Keratinocyte (primary cell): Measurements from ENCODE around the gene DMRTB1. TPM values are rescaled to one million over a fixed set of nuclear protein-coding genes. Genes with fewer than 3 reads are reported as not detected.

Experiments used
- DNase-seq: peaks from one replicate; pipeline ENCODE4 v3.0.0-alpha.2; 2011; ENCODE audit warnings: low read depth, missing footprints, low spot score
- FAIRE-seq: peaks from 2 replicates; lab custom pipeline; 2011; peaks lifted over from hg19 to GRCh38; lab: Jason Lieb, UNC
- H2AFZ ChIP-seq: 2 replicates; pipeline ENCODE4 v1.6.0; 2012; ENCODE audit warnings: low read length, control low read depth, inconsistent platforms; ENCODE audit not compliant: control insufficient read depth
- H3K27ac ChIP-seq: 2 replicates; pipeline ENCODE4 v1.5.1; 2011; ENCODE audit warnings: low read length; ENCODE audit not compliant: control insufficient read depth, insufficient read depth
- H3K27me3 ChIP-seq: 3 replicates; pipeline ENCODE4 v1.6.0; 2011; ENCODE audit warnings: low read length; ENCODE audit not compliant: control insufficient read depth, insufficient read depth; ENCODE audit errors: extremely low read depth
- H3K36me3 ChIP-seq, 2 experiments: 2 replicates in 1 of 2; 3 replicates in 1 of 2; pipeline ENCODE4 v1.5.1; 2011; ENCODE audit warnings: low read length in 2 of 2, mild to moderate bottlenecking in 1 of 2; ENCODE audit not compliant: control insufficient read depth in 2 of 2, insufficient read depth in 2 of 2; ENCODE audit errors: extremely low read depth in 1 of 2
- H3K4me1 ChIP-seq: 3 replicates; pipeline ENCODE4 v1.5.1; 2011; ENCODE audit warnings: low read length; ENCODE audit not compliant: control insufficient read depth, insufficient read depth; ENCODE audit errors: extremely low read depth
- H3K4me2 ChIP-seq: 3 replicates; pipeline ENCODE4 v1.6.0; 2011; ENCODE audit warnings: low read depth, low read length; ENCODE audit not compliant: control insufficient read depth, insufficient read depth; ENCODE audit errors: extremely low read depth
- H3K4me3 ChIP-seq, 3 experiments: fragments of 200-600 bp in 1 of 3; sonication (generic) in 1 of 3; 2 replicates in 2 of 3; 3 replicates in 1 of 3; pipeline ENCODE4 v1.5.1; 2011 to 2016; ENCODE audit warnings: low read length in 3 of 3, mild to moderate bottlenecking in 3 of 3, control low read depth in 2 of 3, inconsistent platforms in 1 of 3, low read depth in 1 of 3, mixed read lengths in 1 of 3, mixed run types in 1 of 3, moderate library complexity in 1 of 3; ENCODE audit not compliant: control insufficient read depth in 2 of 3, insufficient read depth in 2 of 3; ENCODE audit errors: extremely low read depth in 1 of 3
- H3K79me2 ChIP-seq: 2 replicates; pipeline ENCODE4 v1.6.0; 2012; ENCODE audit warnings: low read length; ENCODE audit not compliant: control insufficient read depth, insufficient read depth
- H3K9ac ChIP-seq: 3 replicates; pipeline ENCODE4 v1.6.0; 2011; ENCODE audit warnings: low read length; ENCODE audit not compliant: control insufficient read depth, insufficient read depth; ENCODE audit errors: extremely low read depth
- H3K9me1 ChIP-seq: 3 replicates; pipeline ENCODE4 v1.6.0; 2011; ENCODE audit warnings: low read length; ENCODE audit not compliant: control insufficient read depth, insufficient read depth; ENCODE audit errors: extremely low read depth
- H3K9me3 ChIP-seq: 2 replicates; pipeline ENCODE4 v1.5.1; 2012; ENCODE audit warnings: low read depth, low read length; ENCODE audit not compliant: control insufficient read depth
- H4K20me1 ChIP-seq: 3 replicates; pipeline ENCODE4 v1.6.0; 2011; ENCODE audit warnings: low read length; ENCODE audit not compliant: control insufficient read depth, insufficient read depth; ENCODE audit errors: extremely low read depth
- CTCF ChIP-seq, 3 experiments: IDR thresholded peaks in 1 of 3; conservative IDR thresholded peaks in 1 of 3; optimal IDR thresholded peaks in 1 of 3; 2 replicates in 2 of 3; 3 replicates in 1 of 3; pipeline versions ENCODE3 to v1.5.1; 2011; ENCODE audit warnings: low read length in 3 of 3, mild to moderate bottlenecking in 3 of 3, moderate library complexity in 2 of 3, control low read depth in 1 of 3, inconsistent platforms in 1 of 3; ENCODE audit not compliant: insufficient read depth in 2 of 3; ENCODE audit errors: extremely low read depth in 1 of 3
- EZH2 ChIP-seq: IDR thresholded peaks from one replicate; pipeline ENCODE4 v1.6.1; 2012; ENCODE audit warnings: inconsistent platforms, mild to moderate bottlenecking, low read length, moderate library complexity
- dilution Hi-C: fragments of 300-500 bp; cut with MboI; formaldehyde crosslinking; loops from one replicate; pipeline ENCODE4 v1.7.0; 2020; ENCODE audit warnings: low sequenced_read_pairs; ENCODE audit not compliant: extremely low pct_ligation_motif_present
- polyA plus RNA-seq, 5 experiments: library from polyadenylated mRNA; depleted of rRNA in 3 of 5; stranded (reverse) in 3 of 5; stranded (forward) in 1 of 5; unstranded in 1 of 5; fragments of >200 nt; gene quantifications; 1 replicate in 1 of 5; 2 replicates in 3 of 5; 3 replicates in 1 of 5; pipeline versions ENCODE4 v1.2.1 to v1.2.3, GENCODE V29; 2011 to 2012; ENCODE audit warnings: missing spikeins in 2 of 5, low read depth in 1 of 5, low replicate concordance in 1 of 5

Gene DMRTB1
- polyA plus RNA-seq, 1 donor (not counting 4 experiments of a cell fraction or from before 2014, with no cell fraction given): not detected

GRCh38 chr1:53505401-53505800 lies 46.2 kb downstream of the DMRTB1 start:
- Histone ChIP-seq H3K27me3 (peaks cover 14% of the 10 kb centered on the region), H4K20me1 (no peaks in the 10 kb centered on the region), H3K79me2 (no peaks in the 10 kb centered on the region), H3K9me3 (no peaks in the 10 kb centered on the region), H2AFZ (no peak overlapping the region), H3K36me3 (no peaks in the 10 kb centered on the region), H3K27ac (no peak overlapping the region), H3K4me1 (peaks cover 4% of the 10 kb centered on the region), H3K9ac (no peak overlapping the region), H3K4me2 (no peak overlapping the region), H3K4me3 (no peak overlapping the region), H3K9me1 (no peaks in the 10 kb centered on the region)
- TF ChIP-seq EZH2 (no peak), CTCF (optimal IDR thresholded peaks at IDR 0.05 in 1 of 3, IDR thresholded peaks at IDR 0.05 in 1 of 3, conservative IDR thresholded peaks at IDR 0.05 in 1 of 3; ENCODE audit: extremely low read depth in 1 of 3, insufficient read depth in 2 of 3, low read length in 3 of 3) (no peak)
- dilution Hi-C loops: no loop called here
- FAIRE-seq (no peak), DNase-seq (no peak)

GRCh38 chr1:53505891-53506290 lies 46.7 kb downstream of the DMRTB1 start:
- no peaks in the 10 kb centered on the region for H3K79me2 ChIP-seq
- H3K4me2 ChIP-seq: no peak overlapping the region
- H3K9me3 ChIP-seq: no peaks in the 10 kb centered on the region
- FAIRE-seq (no peak), DNase-seq (no peak)
- no peaks in the 10 kb centered on the region for H4K20me1 ChIP-seq
- H3K4me1 ChIP-seq: peaks cover 4% of the 10 kb centered on the region
- no peak overlapping the region for H3K4me3 ChIP-seq
- H3K36me3 ChIP-seq: no peaks in the 10 kb centered on the region
- dilution Hi-C loops: no loop called here
- no peak for TF ChIP-seq EZH2
- no peak for TF ChIP-seq CTCF (optimal IDR thresholded peaks at IDR 0.05 in 1 of 3, IDR thresholded peaks at IDR 0.05 in 1 of 3, conservative IDR thresholded peaks at IDR 0.05 in 1 of 3; ENCODE audit: extremely low read depth in 1 of 3, insufficient read depth in 2 of 3, low read length in 3 of 3)
- H3K27me3 ChIP-seq: peaks cover 14% of the 10 kb centered on the region
- H3K27ac ChIP-seq: no peak overlapping the region
- no peak overlapping the region for H2AFZ ChIP-seq
- no peak overlapping the region for H3K9ac ChIP-seq
- no peaks in the 10 kb centered on the region for H3K9me1 ChIP-seq
